Bladder microvascular endothelial cell (primary cell): Measurements from ENCODE around the gene HES7. TPM values are rescaled to one million over a fixed set of nuclear protein-coding genes. Genes with fewer than 3 reads are reported as not detected.

Experiments
- total RNA-seq: library from RNA; depleted of rRNA; stranded (reverse); fragments of >200 nt; gene quantifications from 2 replicates; pipeline ENCODE4 v1.2.3, GENCODE V29; 2014

Gene HES7
- not detected in 2 replicates for total RNA-seq

DNA sequence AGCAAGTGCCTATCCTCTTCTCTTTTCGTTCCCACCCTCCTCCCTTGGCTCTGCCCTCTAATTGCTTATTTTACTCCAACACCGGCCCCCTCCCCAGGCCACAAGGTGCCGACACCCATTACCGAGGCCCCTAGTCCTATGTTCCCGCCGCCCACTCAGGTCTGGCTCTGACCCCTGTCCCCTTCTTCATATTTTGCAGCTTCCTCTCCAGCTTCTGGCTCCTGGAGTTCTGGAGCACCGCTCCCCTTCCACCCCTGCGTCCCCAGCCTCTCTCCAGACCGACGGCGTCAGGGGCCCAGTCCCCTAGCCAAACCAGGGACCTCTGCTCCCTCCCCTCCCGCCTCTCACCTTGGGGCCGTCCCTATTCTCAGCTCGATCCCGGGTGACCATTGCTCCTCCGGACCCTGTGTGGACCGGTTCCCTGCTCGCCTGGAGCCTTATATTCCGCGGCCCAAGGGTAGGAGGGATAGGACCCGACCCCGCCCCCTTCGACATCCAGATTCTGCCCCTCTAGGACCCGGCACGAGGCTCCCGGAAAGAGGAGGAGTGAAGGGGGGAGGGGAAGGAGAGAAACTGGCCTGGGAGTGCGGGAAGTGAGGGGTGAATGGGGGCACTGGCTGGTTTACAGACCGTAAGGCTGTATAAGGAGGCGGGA, at the start of gene HES7:
Gene HES7, minus strand, starts transcription at position 412 of the 655 bp plus-strand sequence. Its CDS starts 22 bp downstream, at position 390.

DNA sequence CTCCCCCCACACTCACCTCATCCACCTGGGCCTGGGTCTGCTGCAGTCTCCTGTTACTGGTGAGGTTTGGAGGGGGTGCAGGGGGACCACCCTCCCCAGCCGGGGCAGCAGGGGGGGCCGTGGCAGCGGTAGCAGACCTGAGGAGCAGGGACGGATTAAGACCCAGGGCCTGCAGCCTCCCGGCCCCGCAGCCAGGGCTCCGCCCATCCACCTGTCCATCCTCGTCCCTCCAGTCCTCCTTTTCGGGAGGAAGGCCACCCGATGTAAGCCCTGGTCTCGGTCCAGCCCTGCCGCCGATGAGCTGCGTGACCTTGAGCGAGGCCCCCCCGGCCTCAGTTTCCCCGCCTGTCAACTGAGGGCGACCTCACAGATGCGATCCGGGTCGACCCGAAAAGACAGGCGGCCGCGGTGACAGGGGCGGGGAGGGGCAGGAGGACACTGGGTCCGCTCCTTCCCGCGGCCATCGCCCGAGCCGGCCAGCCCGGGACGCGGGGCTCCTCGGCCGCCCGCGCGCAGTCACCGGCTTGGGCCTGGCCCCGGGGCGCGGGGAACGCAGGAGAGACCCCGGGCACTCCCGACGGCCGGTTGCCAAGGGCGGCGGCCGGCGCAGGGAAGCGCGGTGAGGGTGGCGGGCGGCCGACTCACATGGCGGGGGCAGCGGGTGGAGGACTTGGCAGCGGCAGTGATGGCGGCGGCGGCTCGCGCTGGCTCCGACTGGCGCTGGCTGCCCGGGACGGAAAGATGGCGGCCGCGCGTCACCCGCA, 38.5 kb upstream of the HES7 start, which contains the start of gene VAMP2:
Gene VAMP2, minus strand, starts transcription at position 716 of the 764 bp plus-strand sequence. Its CDS starts 69 bp downstream, at position 647.

GRCh38 chr17:8152112-8152775, 28.3 kb upstream of the HES7 start, which contains the start of gene PER1:
Gene PER1, minus strand, starts transcription at chr17:8152404. Its CDS starts 1,698 bp downstream, at chr17:8150706.

GRCh38 chr17:8117980-8118768, 5.7 kb downstream of the HES7 start, which contains the start of gene ALOXE3:
Gene ALOXE3, minus strand, starts transcription at chr17:8118514. Its CDS starts 524 bp downstream, at chr17:8117990.

DNA sequence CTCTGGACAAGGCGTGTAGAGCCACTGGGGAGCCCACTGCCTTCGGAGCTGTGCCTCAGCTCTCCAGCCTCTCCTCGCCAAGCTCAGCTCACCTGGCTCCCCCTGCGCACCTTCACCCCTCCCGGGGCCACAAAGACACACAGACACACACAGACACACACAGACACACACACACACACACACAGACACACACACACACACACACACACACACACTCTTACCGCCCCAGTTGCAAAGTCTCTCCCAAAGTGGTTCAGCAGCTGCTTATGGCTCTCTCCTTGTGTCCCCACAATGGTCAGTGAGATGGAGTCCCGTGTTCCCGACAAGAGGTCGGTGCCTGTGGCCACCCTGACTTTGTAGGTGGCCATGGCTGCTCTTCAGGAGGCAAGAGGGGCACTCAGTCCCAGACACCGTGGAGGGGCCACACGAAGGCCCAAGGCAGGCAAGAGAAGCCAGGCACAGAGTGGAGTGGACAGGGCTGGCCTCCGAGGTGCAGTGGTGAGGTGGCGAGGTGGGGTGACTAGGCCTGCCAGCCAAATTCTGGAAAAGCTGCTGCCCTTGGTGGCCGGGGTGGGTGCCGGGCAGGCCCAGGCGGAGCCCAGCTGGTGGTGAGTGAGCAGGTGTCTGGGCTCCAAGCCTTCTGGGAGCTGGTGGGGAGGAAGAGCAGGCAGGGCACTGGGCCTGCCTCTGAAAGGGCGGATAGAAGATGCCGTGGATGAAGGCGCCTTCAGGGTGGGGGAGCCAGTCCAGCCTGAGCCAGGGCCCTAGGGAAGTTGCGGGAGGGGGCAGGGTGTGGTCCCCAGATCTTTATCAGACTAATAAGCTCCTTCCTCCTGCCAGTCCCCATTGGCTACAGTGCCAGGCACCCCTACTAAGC, 36.6 kb downstream of the HES7 start, which contains the start of gene ALOX12B:
Gene ALOX12B, minus strand, starts transcription at position 642 of the 877 bp plus-strand sequence. Its CDS starts 274 bp downstream, at position 368.

Other genes starting within 250 kb of the HES7 start
- 113 and 162 TPM in 2 replicates for gene CHD3, start 235.3 kb downstream of the HES7 start, total RNA-seq
- 1.3 and 3.0 TPM in 2 replicates for gene RNF227, start 207.8 kb downstream of the HES7 start, total RNA-seq
- gene KCNAB3, start 194.2 kb downstream of the HES7 start, total RNA-seq: 0.49 and 0.63 TPM in 2 replicates
- 45.3 and 77.3 TPM in 2 replicates for gene TRAPPC1, start 192.2 kb downstream of the HES7 start, total RNA-seq
- 18.7 and 19.1 TPM in 2 replicates for gene CNTROB, start 191.9 kb downstream of the HES7 start, total RNA-seq
- gene GUCY2D, start 121.5 kb downstream of the HES7 start, total RNA-seq: not detected in 2 replicates
- gene ALOX15B, start 85.0 kb downstream of the HES7 start, total RNA-seq: not detected in 2 replicates
- gene ALOX12B, start 36.4 kb downstream of the HES7 start, total RNA-seq: not detected in 2 replicates
- not detected in 2 replicates for gene ALOXE3, start 5.6 kb downstream of the HES7 start, total RNA-seq
- 9.1 and 17.7 TPM in 2 replicates for gene PER1, start 28.3 kb upstream of the HES7 start, total RNA-seq
- 4.9 and 5.3 TPM in 2 replicates for gene VAMP2, start 38.8 kb upstream of the HES7 start, total RNA-seq
- gene TMEM107, start 52.3 kb upstream of the HES7 start, total RNA-seq: 13.4 and 22.3 TPM in 2 replicates
- 9.3 and 10.8 TPM in 2 replicates for gene BORCS6, start 66.1 kb upstream of the HES7 start, total RNA-seq
- 23.2 and 37.6 TPM in 2 replicates for gene AURKB, start 86.5 kb upstream of the HES7 start, total RNA-seq
- 5.3 and 14.3 TPM in 2 replicates for gene CTC1, start 124.0 kb upstream of the HES7 start, total RNA-seq
- gene PFAS, start 125.2 kb upstream of the HES7 start, total RNA-seq: 18.9 and 28.9 TPM in 2 replicates
- gene RANGRF, start 164.6 kb upstream of the HES7 start, total RNA-seq: 7.8 and 8.8 TPM in 2 replicates
- gene SLC25A35, start 171.3 kb upstream of the HES7 start, total RNA-seq: 0.32 and 0.94 TPM in 2 replicates
- gene ARHGEF15, start 186.1 kb upstream of the HES7 start, total RNA-seq: 29.5 and 30.0 TPM in 2 replicates
- gene ODF4, start 215.7 kb upstream of the HES7 start, total RNA-seq: not detected in 2 replicates